ENCODE measurements around the gene MCTP2.
"Not testable (repeated sequence)": the region's sequence is repeated elsewhere in the genome, so short reads cannot be mapped to it uniquely, and the experiment has no call there.

The MCTP2 gene

DNA sequence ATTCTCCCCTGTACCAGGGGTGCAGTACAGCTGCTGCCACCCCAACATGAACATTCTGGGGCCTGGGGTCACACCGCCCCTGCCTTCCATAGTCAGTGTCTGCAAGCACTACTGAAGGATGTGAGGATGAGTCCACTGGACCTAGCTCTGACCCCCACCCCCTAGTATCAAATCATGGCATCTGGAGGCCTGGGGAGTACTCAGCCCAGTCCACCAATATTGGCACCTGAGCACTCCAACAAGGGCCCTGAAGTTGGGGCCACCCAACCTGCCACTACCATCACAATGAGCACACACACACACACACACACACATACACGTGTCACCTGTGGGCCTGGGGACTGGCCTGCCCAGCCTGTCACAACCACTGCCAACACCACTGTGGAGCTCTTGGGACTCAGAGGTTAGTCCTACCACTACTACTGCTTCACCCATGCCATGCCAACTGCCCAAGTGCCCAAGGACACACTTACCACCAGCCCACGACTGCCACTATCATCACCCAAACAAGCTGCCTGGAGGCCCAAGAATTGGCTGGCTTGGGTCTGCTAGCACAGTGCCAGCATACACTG, 253.9 kb downstream of the MCTP2 start:
- no peak for TF ChIP-seq CTCF (IDR thresholded peaks at IDR 0.05; ENCODE audit: low read depth, low read length)
- in situ Hi-C loops (cut with HindIII; ENCODE audit: low sequenced_read_pairs) = no loop called here
- no peak for DNase-seq (ENCODE audit: low read depth, low spot score)
- H3K4me3 ChIP-seq (ENCODE audit: low read depth, low read length) = no peak overlapping the region

DNA sequence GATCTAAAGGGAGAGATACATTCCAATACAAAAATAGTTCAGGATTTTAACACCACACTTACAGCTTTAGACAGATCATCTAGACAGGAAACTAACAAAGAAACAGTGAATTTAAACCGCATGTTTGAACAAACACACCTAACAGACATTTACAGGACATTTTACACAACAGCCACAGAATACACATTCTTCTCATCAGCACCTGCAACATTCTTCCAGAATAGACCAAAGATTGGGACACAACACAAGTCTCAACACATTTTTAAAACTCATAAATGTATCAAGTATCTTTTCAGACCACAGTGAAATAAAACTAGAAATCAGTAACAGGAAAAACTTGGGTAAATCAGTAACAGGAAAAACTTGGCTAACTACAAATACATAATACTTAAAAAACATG, 256.3 kb downstream of the MCTP2 start:
- in situ Hi-C loops (cut with HindIII; ENCODE audit: low sequenced_read_pairs) = no loop called here
- TF ChIP-seq CTCF (IDR thresholded peaks at IDR 0.05; ENCODE audit: low read depth, low read length) = no peak
- no peak overlapping the region for H3K4me3 ChIP-seq (ENCODE audit: low read depth, low read length)
- DNase-seq (ENCODE audit: low read depth, low spot score) = no peak

- H3K4me3 ChIP-seq (ENCODE audit: low read depth, low read length) = no peak overlapping the region
- no peak for TF ChIP-seq CTCF (IDR thresholded peaks at IDR 0.05; ENCODE audit: low read depth, low read length)
- in situ Hi-C loops (cut with HindIII; ENCODE audit: low sequenced_read_pairs) = no loop called here
- no peak for DNase-seq (ENCODE audit: low read depth, low spot score)
Observed at GRCh38 chr15:94493176-94493575, 261.8 kb downstream of the MCTP2 start.

- H3K4me3 ChIP-seq (ENCODE audit: low read depth, low read length); in situ Hi-C loops (cut with HindIII; ENCODE audit: low sequenced_read_pairs); DNase-seq (ENCODE audit: low read depth, low spot score): not testable (repeated sequence)
Observed at GRCh38 chr15:94493586-94493985, 262.2 kb downstream of the MCTP2 start.

- in situ Hi-C loops (cut with HindIII; ENCODE audit: low sequenced_read_pairs) = no loop called here
- no peak overlapping the region for H3K4me3 ChIP-seq (ENCODE audit: low read depth, low read length)
- no peak for DNase-seq (ENCODE audit: low read depth, low spot score)
- TF ChIP-seq CTCF (IDR thresholded peaks at IDR 0.05; ENCODE audit: low read depth, low read length) = no peak
Observed at GRCh38 chr15:94494732-94495131, 263.4 kb downstream of the MCTP2 start.

DNA sequence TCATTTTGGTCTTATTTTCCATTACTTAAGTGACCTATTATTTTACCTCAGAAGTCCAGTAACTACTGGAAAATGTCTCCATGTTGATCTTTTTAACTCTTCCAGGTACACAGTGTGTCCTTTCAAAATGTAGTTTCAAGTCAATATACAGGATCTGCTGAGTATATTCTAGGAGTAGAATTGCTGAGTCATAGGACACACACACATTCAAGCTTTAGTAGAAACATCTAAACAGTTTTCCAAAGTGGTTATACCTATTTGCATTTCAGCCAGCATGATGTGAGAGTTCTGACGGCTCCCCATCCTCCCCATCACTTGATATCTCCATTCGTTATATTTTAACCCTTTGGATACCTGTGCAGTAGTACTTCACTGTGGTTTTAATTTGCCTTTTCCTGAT, 271.9 kb downstream of the MCTP2 start:
- TF ChIP-seq CTCF (IDR thresholded peaks at IDR 0.05; ENCODE audit: low read depth, low read length) = no peak
- no peak for DNase-seq (ENCODE audit: low read depth, low spot score)
- no peak overlapping the region for H3K4me3 ChIP-seq (ENCODE audit: low read depth, low read length)
- in situ Hi-C loops (cut with HindIII; ENCODE audit: low sequenced_read_pairs) = no loop called here

GRCh38 chr15:94509259-94509658, 277.9 kb downstream of the MCTP2 start:
- DNase-seq (ENCODE audit: low read depth, low spot score) = no peak
- TF ChIP-seq CTCF (IDR thresholded peaks at IDR 0.05; ENCODE audit: low read depth, low read length) = no peak
- H3K4me3 ChIP-seq (ENCODE audit: low read depth, low read length) = no peak overlapping the region
- in situ Hi-C loops (cut with HindIII; ENCODE audit: low sequenced_read_pairs) = no loop called here

All from astrocyte of the spinal cord (primary cell).